ENCODE results near the gene AXL.
"Not testable (repeated sequence)": the region's sequence is repeated elsewhere in the genome, so short reads cannot be mapped to it uniquely, and the experiment has no call there.

GRCh38 chr19:41204338-41204737 is 14.7 kb upstream of the AXL start:
- TF ChIP-seq CTCF (IDR thresholded peaks at IDR 0.05; ENCODE audit: low read length) = peak; percentile 84
- TF ChIP-seq EZH2 (IDR thresholded peaks at IDR 0.05; ENCODE audit: borderline replicate concordance, low read length) = not testable (repeated sequence)

All from OCI-LY1 (cell line).